ENCODE measurements around the gene FBXO31.

Gene FBXO31

GRCh38 chr16:87278191-87279093 is 105.1 kb downstream of the FBXO31 start:
- DNase-seq (ENCODE audit: low spot score), result peak; percentile 43

Measured in hematopoietic multipotent progenitor cell treated with erythropoietin and hydrocortisone succinate and interleukin-3 and kit ligand, for 15 days (in vitro differentiated cells).